ENCODE results near the gene ARID1B. TPM values are rescaled to one million over a fixed set of nuclear protein-coding genes. Genes with fewer than 3 reads are reported as not detected.
A peak's percentile ranks its signal among the peaks of the same experiment; 100 is the strongest.

Gene ARID1B
- total RNA-seq, 1 donor from 2014 or later: 47.3 TPM

GRCh38 chr6:157236040-157236725 lies 459.0 kb downstream of the ARID1B start:
- DNase-seq (ENCODE audit: low read depth): no peak
- peaks cover 17% of the 10 kb centered on the region for H3K27me3 ChIP-seq (ENCODE audit: control insufficient read depth, insufficient read depth, low read length)
- TF ChIP-seq CTCF (IDR thresholded peaks at IDR 0.05; ENCODE audit: insufficient read depth, low read length, poor library complexity, severe bottlenecking): no peak
- H3K36me3 ChIP-seq (ENCODE audit: control insufficient read depth, insufficient read depth, low read length): no peaks in the 10 kb centered on the region
- H3K4me3 ChIP-seq (ENCODE audit: low read depth, low read length): peak overlapping the region; percentile 38

- no peaks in the 10 kb centered on the region for H3K36me3 ChIP-seq (ENCODE audit: control insufficient read depth, insufficient read depth, low read length)
- no peak for TF ChIP-seq CTCF (IDR thresholded peaks at IDR 0.05; ENCODE audit: insufficient read depth, low read length, poor library complexity, severe bottlenecking)
- DNase-seq (ENCODE audit: low read depth): no peak
- no peak overlapping the region for H3K4me3 ChIP-seq (ENCODE audit: low read depth, low read length)
- peaks cover 17% of the 10 kb centered on the region for H3K27me3 ChIP-seq (ENCODE audit: control insufficient read depth, insufficient read depth, low read length)
Measured at GRCh38 chr6:157238346-157238745, 461.2 kb downstream of the ARID1B start.

GRCh38 chr6:157239148-157239547 lies 462.0 kb downstream of the ARID1B start:
- peaks cover 17% of the 10 kb centered on the region for H3K27me3 ChIP-seq (ENCODE audit: control insufficient read depth, insufficient read depth, low read length)
- TF ChIP-seq CTCF (IDR thresholded peaks at IDR 0.05; ENCODE audit: insufficient read depth, low read length, poor library complexity, severe bottlenecking): no peak
- DNase-seq (ENCODE audit: low read depth): no peak
- H3K36me3 ChIP-seq (ENCODE audit: control insufficient read depth, insufficient read depth, low read length): no peaks in the 10 kb centered on the region
- H3K4me3 ChIP-seq (ENCODE audit: low read depth, low read length): no peak overlapping the region

GRCh38 chr6:157239671-157240058 lies 462.5 kb downstream of the ARID1B start:
- Histone ChIP-seq H3K4me3 (ENCODE audit: low read depth, low read length) (no peak overlapping the region), H3K27me3 (ENCODE audit: control insufficient read depth, insufficient read depth, low read length) (peaks cover 17% of the 10 kb centered on the region), H3K36me3 (ENCODE audit: control insufficient read depth, insufficient read depth, low read length) (no peaks in the 10 kb centered on the region)
- DNase-seq (ENCODE audit: low read depth): no peak
- no peak for TF ChIP-seq CTCF (IDR thresholded peaks at IDR 0.05; ENCODE audit: insufficient read depth, low read length, poor library complexity, severe bottlenecking)

- TF ChIP-seq CTCF (IDR thresholded peaks at IDR 0.05; ENCODE audit: insufficient read depth, low read length, poor library complexity, severe bottlenecking): no peak
- no peak overlapping the region for H3K4me3 ChIP-seq (ENCODE audit: low read depth, low read length)
- peaks cover 15% of the 10 kb centered on the region for H3K27me3 ChIP-seq (ENCODE audit: control insufficient read depth, insufficient read depth, low read length)
- no peak for DNase-seq (ENCODE audit: low read depth)
- H3K36me3 ChIP-seq (ENCODE audit: control insufficient read depth, insufficient read depth, low read length): no peaks in the 10 kb centered on the region
Measured at GRCh38 chr6:157240059-157240959, 463.1 kb downstream of the ARID1B start.
